Stimulated activated CD8-positive, alpha-beta memory T cell treated with anti-CD3 and anti-CD28 coated beads, Interleukin-12 subunit alpha, Interleukin-12 subunit beta, amount 100 ng/mL, for 1 hour (primary cell): ENCODE measurements around the gene GTF2A1.

Experiments used
- DNase-seq: peaks from one replicate; pipeline ENCODE4 v3.0.0-alpha.2; 2020; ENCODE audit warnings: low read depth

GTF2A1 gene

GRCh38 chr14:81177225-81177624, 43.5 kb downstream of the GTF2A1 start:
- DNase-seq, result no peak

- no peak for DNase-seq
These were observed 44.5 kb downstream of the GTF2A1 start for GRCh38 chr14:81176241-81176640.

- no peak for DNase-seq
These were observed 47.9 kb downstream of the GTF2A1 start for GRCh38 chr14:81172881-81173280.

GRCh38 chr14:81172353-81172752, 48.4 kb downstream of the GTF2A1 start:
- no peak for DNase-seq

GRCh38 chr14:81170829-81171195, 49.9 kb downstream of the GTF2A1 start:
- DNase-seq, result no peak

GRCh38 chr14:81170104-81170828, 50.5 kb downstream of the GTF2A1 start:
- peak; percentile 76 for DNase-seq

- no peak for DNase-seq
These were observed 51.1 kb downstream of the GTF2A1 start for GRCh38 chr14:81169711-81170103.

- no peak for DNase-seq
These were observed 51.5 kb downstream of the GTF2A1 start for GRCh38 chr14:81169267-81169666.

GRCh38 chr14:81166121-81166520, 54.6 kb downstream of the GTF2A1 start:
- DNase-seq, result no peak

GRCh38 chr14:81165188-81165587, 55.6 kb downstream of the GTF2A1 start:
- no peak for DNase-seq

GRCh38 chr14:81164167-81164774, 56.5 kb downstream of the GTF2A1 start:
- no peak for DNase-seq

GRCh38 chr14:81162941-81163340, 57.8 kb downstream of the GTF2A1 start:
- no peak for DNase-seq

GRCh38 chr14:81161749-81162148, 59.0 kb downstream of the GTF2A1 start:
- no peak for DNase-seq

GRCh38 chr14:81161088-81161487, 59.7 kb downstream of the GTF2A1 start:
- no peak for DNase-seq

GRCh38 chr14:81157431-81157830, 63.3 kb downstream of the GTF2A1 start:
- DNase-seq, result no peak

GRCh38 chr14:81153187-81153586, 67.6 kb downstream of the GTF2A1 start:
- no peak for DNase-seq

- DNase-seq, result no peak
These were observed 72.1 kb downstream of the GTF2A1 start for GRCh38 chr14:81148635-81149034.

GRCh38 chr14:81147140-81147897, 73.4 kb downstream of the GTF2A1 start:
- no peak for DNase-seq

GRCh38 chr14:81144824-81145603, 75.7 kb downstream of the GTF2A1 start:
- DNase-seq, result no peak

GRCh38 chr14:81143793-81144192, 77.0 kb downstream of the GTF2A1 start:
- no peak for DNase-seq

- DNase-seq, result no peak
These were observed 79.3 kb downstream of the GTF2A1 start for GRCh38 chr14:81141426-81141825.

- no peak for DNase-seq
These were observed 82.3 kb downstream of the GTF2A1 start for GRCh38 chr14:81138429-81138828.
